Natural killer cell treated with Interleukin-12 subunit alpha and Interleukin-12 subunit beta and Interleukin-15 and Interleukin-18, amount 100 ng/mL, for 72 hours (primary cell): ENCODE measurements around the gene MLLT10. TPM values are rescaled to one million over a fixed set of nuclear protein-coding genes. Genes with fewer than 3 reads are reported as not detected.

Source experiments
- ATAC-seq, 2 donors: fragments of 150-1000 bp; cut with Tn5 transposase in 1 of 2; sonication (Bioruptor Pico), chemical (Tn5 transposase) in 1 of 2; 2 replicates each; pipeline ENCODE4 v1.10.0; 2021
- DNase-seq: peaks from one replicate; pipeline ENCODE4 v3.0.0; 2022; ENCODE audit warnings: low spot score
- H3K27ac Mint-ChIP-seq, 2 donors: 1 replicate in 1 of 2; 2 replicates in 1 of 2; pipeline ENCODE4 v1.8.0; 2022; ENCODE audit warnings: mixed read lengths in 2 of 2, mild to moderate bottlenecking in 1 of 2, moderate library complexity in 1 of 2
- H3K27me3 Mint-ChIP-seq, 2 donors: 1 replicate in 1 of 2; 2 replicates in 1 of 2; pipeline ENCODE4 v1.8.0; 2022; ENCODE audit warnings: mixed read lengths in 2 of 2
- H3K36me3 Mint-ChIP-seq: one replicate; pipeline ENCODE4 v1.8.0; 2022; ENCODE audit warnings: mixed read lengths
- H3K4me1 Mint-ChIP-seq, 2 donors: 1 replicate in 1 of 2; 2 replicates in 1 of 2; pipeline ENCODE4 v1.8.0; 2022; ENCODE audit warnings: low read depth in 2 of 2, mixed read lengths in 2 of 2, mild to moderate bottlenecking in 1 of 2
- H3K4me3 Mint-ChIP-seq: one replicate; pipeline ENCODE4 v1.8.0; 2022; ENCODE audit warnings: mixed read lengths
- H3K9me3 Mint-ChIP-seq: 2 replicates; pipeline ENCODE4 v1.8.0; 2022; ENCODE audit warnings: mixed read lengths
- total RNA-seq, 2 donors: library from RNA; stranded (reverse); gene quantifications; one replicate each; pipeline ENCODE4 v1.2.3, GENCODE V29; 2022

Gene MLLT10
- total RNA-seq, 2 donors from 2014 or later = 31.5 to 71.0 TPM

- DNase-seq (no peak), ATAC-seq (no peak)
- Mint-ChIP-seq H3K27me3 (no peaks in the 10 kb centered on the region), H3K27ac (no peak overlapping the region), H3K36me3 (peaks cover 6% of the 10 kb centered on the region), H3K4me1 (peaks cover 20 to 23% of the 10 kb centered on the region in 2 donors), H3K4me3 (no peak overlapping the region), H3K9me3 (no peaks in the 10 kb centered on the region)
Measured at GRCh38 chr10:21740989-21741388, 207.0 kb downstream of the MLLT10 start.

GRCh38 chr10:21742740-21743412, 208.8 kb downstream of the MLLT10 start:
- H3K27ac Mint-ChIP-seq = no peak overlapping the region
- no peak overlapping the region for H3K4me3 Mint-ChIP-seq
- peaks cover 15 to 21% of the 10 kb centered on the region in 2 donors for H3K4me1 Mint-ChIP-seq

GRCh38 chr10:21744223-21744622, 210.2 kb downstream of the MLLT10 start:
- peaks cover 15 to 21% of the 10 kb centered on the region in 2 donors for H3K4me1 Mint-ChIP-seq
- ATAC-seq (no peak), DNase-seq (no peak)
- no peaks in the 10 kb centered on the region for H3K27me3 Mint-ChIP-seq
- no peak overlapping the region for H3K4me3 Mint-ChIP-seq
- peak overlapping the region in 1 of 2 donors; percentile 62 for H3K27ac Mint-ChIP-seq
- H3K9me3 Mint-ChIP-seq = no peaks in the 10 kb centered on the region
- H3K36me3 Mint-ChIP-seq = peaks cover 5% of the 10 kb centered on the region

More at GRCh38 chr10:21742740-21743412, 208.8 kb downstream of the MLLT10 start:
- H3K27me3 Mint-ChIP-seq = no peaks in the 10 kb centered on the region
- H3K9me3 Mint-ChIP-seq = no peaks in the 10 kb centered on the region
- ATAC-seq (no peak), DNase-seq (no peak)
- peaks cover 5% of the 10 kb centered on the region for H3K36me3 Mint-ChIP-seq

- peak; percentile 44 to 74 for ATAC-seq
- H3K27me3 Mint-ChIP-seq = no peaks in the 10 kb centered on the region
- no peaks in the 10 kb centered on the region for H3K36me3 Mint-ChIP-seq
- peak overlapping the region; percentile 6 to 41 for H3K27ac Mint-ChIP-seq
- H3K9me3 Mint-ChIP-seq = no peaks in the 10 kb centered on the region
- peak overlapping the region; percentile 31 for H3K4me3 Mint-ChIP-seq
- H3K4me1 Mint-ChIP-seq = peaks cover 11 to 19% of the 10 kb centered on the region in 2 donors
- DNase-seq = no peak
Measured at GRCh38 chr10:21746118-21746517, 212.1 kb downstream of the MLLT10 start.

DNA sequence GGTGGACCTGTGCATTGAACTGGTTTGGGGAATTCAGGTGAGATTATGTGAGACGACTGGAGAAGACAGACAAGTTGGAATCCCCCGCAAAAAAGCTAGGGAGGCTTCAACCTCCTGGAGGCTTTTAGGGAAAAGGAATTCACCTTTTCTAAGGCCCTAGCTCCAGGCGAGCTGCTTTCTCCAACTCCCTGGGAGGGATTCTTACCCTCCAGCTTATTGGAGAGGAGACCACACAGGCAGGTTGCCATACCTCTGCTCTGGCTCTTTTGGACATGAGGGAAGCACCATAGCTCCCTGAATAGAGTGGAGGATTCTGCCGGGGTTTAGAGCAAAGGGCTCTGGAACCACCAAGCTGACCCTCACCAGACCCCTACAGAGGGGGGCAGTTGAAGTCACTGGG, 213.8 kb downstream of the MLLT10 start:
- DNase-seq (no peak), ATAC-seq (no peak)
- H3K27ac Mint-ChIP-seq = no peak overlapping the region

DNA sequence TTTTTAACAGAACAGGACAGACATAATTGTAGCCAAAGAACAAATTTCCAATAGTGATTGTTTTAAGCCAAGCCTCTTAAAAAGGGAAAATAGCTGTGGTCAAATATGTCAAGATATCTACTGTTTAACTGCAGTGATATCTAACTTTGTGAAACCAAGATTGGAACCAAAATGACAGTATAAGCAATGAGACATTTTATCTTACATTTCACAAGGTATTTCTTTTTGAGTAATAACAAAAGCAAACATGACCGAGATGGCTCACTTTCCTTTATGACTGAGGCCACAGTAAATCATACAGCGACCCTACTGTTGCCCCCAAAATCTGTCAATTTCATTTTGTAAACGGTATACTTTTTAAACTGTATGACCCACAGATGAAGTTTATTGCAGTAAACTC, 215.8 kb downstream of the MLLT10 start:
- H3K27me3 Mint-ChIP-seq = no peaks in the 10 kb centered on the region
- DNase-seq (no peak), ATAC-seq (no peak)
- no peak overlapping the region for H3K4me3 Mint-ChIP-seq
- peaks cover 9 to 19% of the 10 kb centered on the region in 2 donors for H3K4me1 Mint-ChIP-seq
- no peak overlapping the region for H3K27ac Mint-ChIP-seq
- H3K36me3 Mint-ChIP-seq = no peaks in the 10 kb centered on the region
- no peaks in the 10 kb centered on the region for H3K9me3 Mint-ChIP-seq

More for the DNA sequence above, 213.8 kb downstream of the MLLT10 start:
- Mint-ChIP-seq H3K36me3 (no peaks in the 10 kb centered on the region), H3K9me3 (no peaks in the 10 kb centered on the region), H3K4me1 (peaks cover 9 to 19% of the 10 kb centered on the region in 2 donors), H3K4me3 (no peak overlapping the region), H3K27me3 (no peaks in the 10 kb centered on the region)

- no peak for DNase-seq
- peak overlapping the region in 1 of 2 donors; percentile 31 for H3K27ac Mint-ChIP-seq
- no peak overlapping the region for H3K4me3 Mint-ChIP-seq
- no peak for ATAC-seq
- H3K9me3 Mint-ChIP-seq = no peaks in the 10 kb centered on the region
- H3K27me3 Mint-ChIP-seq = no peaks in the 10 kb centered on the region
- peaks cover 9 to 19% of the 10 kb centered on the region in 2 donors for H3K4me1 Mint-ChIP-seq
- no peaks in the 10 kb centered on the region for H3K36me3 Mint-ChIP-seq
Measured at GRCh38 chr10:21750424-21750823, 216.4 kb downstream of the MLLT10 start.

GRCh38 chr10:21751341-21752310, 217.6 kb downstream of the MLLT10 start:
- H3K4me1 Mint-ChIP-seq = peaks cover 0 to 12% of the 10 kb centered on the region in 2 donors
- peak overlapping the region in 1 of 2 donors; percentile 31 for H3K27ac Mint-ChIP-seq

DNA sequence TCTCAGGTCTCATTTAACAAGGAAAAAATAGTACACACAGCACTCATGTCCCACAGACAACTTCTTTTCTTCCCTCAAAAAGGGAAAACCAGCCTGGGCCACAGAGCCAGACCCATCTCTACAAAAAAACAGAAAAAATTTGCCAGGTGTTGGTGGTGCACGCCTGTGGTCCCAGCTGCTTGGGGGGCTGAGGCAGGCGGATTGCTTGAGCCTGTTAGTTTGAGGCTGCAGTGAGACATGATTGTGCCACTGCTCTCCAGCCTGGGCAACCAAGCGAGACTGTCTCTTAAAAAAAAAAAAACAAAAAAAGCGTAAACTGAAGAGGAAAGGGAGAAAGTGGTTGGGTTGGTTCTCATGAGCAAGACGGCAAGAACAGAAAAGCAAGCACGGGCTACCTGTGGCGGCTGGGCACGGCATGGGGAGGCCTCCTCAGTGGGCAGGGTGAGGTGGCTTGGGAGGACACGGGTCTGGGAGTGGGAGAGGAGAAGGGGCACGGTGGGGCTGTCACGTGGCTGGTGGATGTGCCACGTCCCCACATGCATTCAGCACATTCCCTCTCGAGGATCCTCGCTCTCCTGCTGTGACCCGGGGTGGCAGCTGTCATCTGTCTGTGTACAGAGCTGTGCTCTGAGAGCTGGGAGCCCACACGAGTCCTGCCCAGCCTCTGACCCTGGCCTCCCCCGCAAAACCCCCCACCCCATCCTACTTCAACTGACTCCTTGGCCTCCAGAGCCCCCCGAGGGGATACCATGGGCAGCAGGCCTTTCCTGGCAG, 219.7 kb downstream of the MLLT10 start:
- Mint-ChIP-seq H3K4me1 (no peaks in the 10 kb centered on the region), H3K4me3 (no peak overlapping the region), H3K27me3 (no peaks in the 10 kb centered on the region), H3K9me3 (no peaks in the 10 kb centered on the region), H3K36me3 (no peaks in the 10 kb centered on the region), H3K27ac (no peak overlapping the region)
- DNase-seq = no peak
- peak in 1 of 2 donors; percentile 7 for ATAC-seq

More at GRCh38 chr10:21751341-21752310, 217.6 kb downstream of the MLLT10 start:
- Mint-ChIP-seq H3K36me3 (no peaks in the 10 kb centered on the region), H3K4me3 (no peak overlapping the region), H3K9me3 (no peaks in the 10 kb centered on the region), H3K27me3 (no peaks in the 10 kb centered on the region)
- DNase-seq = no peak
- ATAC-seq = no peak

- no peak overlapping the region for H3K4me3 Mint-ChIP-seq
- no peaks in the 10 kb centered on the region for H3K4me1 Mint-ChIP-seq
- H3K27me3 Mint-ChIP-seq = no peaks in the 10 kb centered on the region
- DNase-seq (no peak), ATAC-seq (no peak)
- H3K9me3 Mint-ChIP-seq = no peaks in the 10 kb centered on the region
- H3K27ac Mint-ChIP-seq = no peak overlapping the region
- H3K36me3 Mint-ChIP-seq = no peaks in the 10 kb centered on the region
Measured at GRCh38 chr10:21754410-21755011, 220.5 kb downstream of the MLLT10 start.

DNA sequence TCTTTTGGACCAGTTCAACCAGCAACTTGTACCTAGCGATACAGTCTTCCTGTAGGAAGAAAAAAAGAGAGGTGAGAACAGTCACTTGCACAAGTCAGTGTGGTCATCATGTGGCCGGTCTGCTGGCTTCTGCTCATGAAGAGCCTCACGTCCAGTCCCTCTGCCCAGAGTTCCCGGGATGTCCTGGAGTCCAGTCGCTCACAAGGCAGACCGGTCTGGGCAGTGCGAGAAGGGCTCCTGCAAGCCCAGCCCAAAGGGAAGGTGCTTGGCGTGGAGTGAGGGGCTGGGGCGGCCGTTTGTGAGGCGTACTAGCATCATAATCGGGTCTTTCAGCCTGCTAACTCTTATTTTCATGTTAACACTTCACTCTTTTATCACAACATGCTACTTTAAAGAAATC, 222.7 kb downstream of the MLLT10 start:
- Mint-ChIP-seq H3K27ac (no peak overlapping the region), H3K4me3 (no peak overlapping the region), H3K4me1 (no peaks in the 10 kb centered on the region), H3K36me3 (no peaks in the 10 kb centered on the region), H3K9me3 (no peaks in the 10 kb centered on the region), H3K27me3 (no peaks in the 10 kb centered on the region)
- ATAC-seq (no peak), DNase-seq (no peak)

- H3K27me3 Mint-ChIP-seq = no peaks in the 10 kb centered on the region
- H3K9me3 Mint-ChIP-seq = no peaks in the 10 kb centered on the region
- ATAC-seq (no peak), DNase-seq (no peak)
- no peaks in the 10 kb centered on the region for H3K36me3 Mint-ChIP-seq
- no peaks in the 10 kb centered on the region for H3K4me1 Mint-ChIP-seq
- no peak overlapping the region for H3K27ac Mint-ChIP-seq
- no peak overlapping the region for H3K4me3 Mint-ChIP-seq
Measured at GRCh38 chr10:21757185-21757901, 223.3 kb downstream of the MLLT10 start.

- Mint-ChIP-seq H3K36me3 (no peaks in the 10 kb centered on the region), H3K9me3 (no peaks in the 10 kb centered on the region), H3K4me3 (no peak overlapping the region), H3K4me1 (no peaks in the 10 kb centered on the region), H3K27me3 (no peaks in the 10 kb centered on the region), H3K27ac (no peak overlapping the region)
- no peak for DNase-seq
- no peak for ATAC-seq
Measured at GRCh38 chr10:21758239-21758638, 224.2 kb downstream of the MLLT10 start.
